ENCODE measurements around the gene INSYN1. TPM values are rescaled to one million over a fixed set of nuclear protein-coding genes. Genes with fewer than 3 reads are reported as not detected.

Gene INSYN1
- total and polyA plus RNA-seq, 10 of the 15 experiments (the other 5 are each of a cell fraction or from before 2014, with no cell fraction given), result not detected

DNA sequence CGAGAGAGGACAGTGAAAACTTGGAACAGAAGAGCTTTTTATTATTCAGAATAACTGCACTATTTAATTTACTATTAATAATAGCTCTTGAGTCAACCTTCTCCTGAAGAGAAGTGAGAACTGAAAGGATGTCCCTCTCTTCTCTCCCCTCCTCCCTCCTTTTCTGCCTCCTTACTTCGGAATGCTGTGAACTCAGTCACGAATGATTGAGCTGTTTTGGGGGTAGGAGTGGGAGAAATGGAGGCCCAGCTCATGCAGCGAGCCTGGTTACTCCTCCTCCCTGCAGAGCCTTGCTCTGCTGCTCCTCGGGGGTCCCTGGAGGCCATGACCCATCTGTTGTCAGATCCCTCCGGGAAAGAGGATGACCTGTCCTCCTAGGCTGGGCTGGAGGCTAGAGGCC is 20.3 kb upstream of the INSYN1 start:
- POLR2A ChIA-PET, result interaction anchor here (0.5 kb wide), 1 partner anchor 464 kb away, joined by 5 read pairs; no protein-coding TSS in a partner anchor
- Histone ChIP-seq H3K9me3 (replicated peaks; ENCODE audit: control insufficient read depth, insufficient read depth, low read length) (no peaks in the 10 kb centered on the region), H3K79me2 (ENCODE audit: control insufficient read depth, insufficient read depth, low read length) (no peaks in the 10 kb centered on the region), H3K4me3 (no peak overlapping the region), H3K9ac (ENCODE audit: control insufficient read depth, insufficient read depth, low read length) (no peak overlapping the region), H3K27ac (ENCODE audit: control insufficient read depth, insufficient read depth) (no peak overlapping the region), H4K20me1 (ENCODE audit: control insufficient read depth, insufficient read depth) (no peaks in the 10 kb centered on the region), H3K27me3 (replicated peaks in 1 of 2; ENCODE audit: control insufficient read depth in 2 of 2, insufficient read depth in 2 of 2, low read length in 1 of 2) (peaks cover 2 to 11% of the 10 kb centered on the region in 2 experiments), H3K36me3 (ENCODE audit: control insufficient read depth in 2 of 2, insufficient read depth in 2 of 2, low read length in 1 of 2) (no peaks in the 10 kb centered on the region), H2AFZ (ENCODE audit: control insufficient read depth, low read depth, low read length) (no peak overlapping the region), H3K4me2 (ENCODE audit: control insufficient read depth, insufficient read depth) (no peak overlapping the region), H3K4me1 (ENCODE audit: control insufficient read depth, insufficient read depth, low read length) (no peaks in the 10 kb centered on the region)
- CTCF ChIA-PET, result no interaction called here
- DNase-seq (ENCODE audit: low read depth, low spot score), result no peak
- intact Hi-C loops (cut with micrococcal nuclease; ENCODE audit: unreplicated experiment), result no loop called here
- in situ Hi-C loops (cut with MboI), result no loop called here
- BruUV-seq (replicated peaks), result no TSS peak
- WGBS (ENCODE audit: insufficient coverage, insufficient replicate concordance, low lambda C conversion rate, missing lambda C conversion rate), result 1% methylated on average over 6 of the region's 6 CpGs
- ATAC-seq, result no peak
- SMC1A ChIA-PET (ENCODE audit: uncharacterized antibody, unreplicated experiment), result no interaction called here
- FAIRE-seq, result no peak
- RAD21 ChIA-PET (ENCODE audit: unreplicated experiment), result no interaction called here
- TF ChIP-seq NFYA (IDR thresholded peaks at IDR 0.05; ENCODE audit: borderline replicate concordance, low read depth, low read length) (no peak), FOXM1 (IDR thresholded peaks at IDR 0.05; ENCODE audit: low read depth, low read length) (no peak), TCF7 (IDR thresholded peaks at IDR 0.05; ENCODE audit: borderline replicate concordance) (no peak), CEBPB (IDR thresholded peaks at IDR 0.05; ENCODE audit: borderline replicate concordance in 1 of 2, low read depth in 2 of 2, low read length in 2 of 2) (no peak), RUNX3 (IDR thresholded peaks at IDR 0.05; ENCODE audit: low read length) (no peak), SP1 (IDR thresholded peaks at IDR 0.05; ENCODE audit: low read depth, low read length) (no peak), MTA3 (IDR thresholded peaks at IDR 0.05; ENCODE audit: borderline replicate concordance, low read length) (no peak), BMI1 (IDR thresholded peaks at IDR 0.05; ENCODE audit: borderline replicate concordance) (no peak), ZNF217 (IDR thresholded peaks at IDR 0.05) (no peak), HCFC1 (IDR thresholded peaks at IDR 0.05; ENCODE audit: low read length) (no peak), EP300 (IDR thresholded peaks at IDR 0.05; ENCODE audit: borderline replicate concordance in 1 of 2, control insufficient read depth in 1 of 2, low read depth in 2 of 2, low read length in 2 of 2) (no peak)
- TF ChIP-seq, protein P1, sequence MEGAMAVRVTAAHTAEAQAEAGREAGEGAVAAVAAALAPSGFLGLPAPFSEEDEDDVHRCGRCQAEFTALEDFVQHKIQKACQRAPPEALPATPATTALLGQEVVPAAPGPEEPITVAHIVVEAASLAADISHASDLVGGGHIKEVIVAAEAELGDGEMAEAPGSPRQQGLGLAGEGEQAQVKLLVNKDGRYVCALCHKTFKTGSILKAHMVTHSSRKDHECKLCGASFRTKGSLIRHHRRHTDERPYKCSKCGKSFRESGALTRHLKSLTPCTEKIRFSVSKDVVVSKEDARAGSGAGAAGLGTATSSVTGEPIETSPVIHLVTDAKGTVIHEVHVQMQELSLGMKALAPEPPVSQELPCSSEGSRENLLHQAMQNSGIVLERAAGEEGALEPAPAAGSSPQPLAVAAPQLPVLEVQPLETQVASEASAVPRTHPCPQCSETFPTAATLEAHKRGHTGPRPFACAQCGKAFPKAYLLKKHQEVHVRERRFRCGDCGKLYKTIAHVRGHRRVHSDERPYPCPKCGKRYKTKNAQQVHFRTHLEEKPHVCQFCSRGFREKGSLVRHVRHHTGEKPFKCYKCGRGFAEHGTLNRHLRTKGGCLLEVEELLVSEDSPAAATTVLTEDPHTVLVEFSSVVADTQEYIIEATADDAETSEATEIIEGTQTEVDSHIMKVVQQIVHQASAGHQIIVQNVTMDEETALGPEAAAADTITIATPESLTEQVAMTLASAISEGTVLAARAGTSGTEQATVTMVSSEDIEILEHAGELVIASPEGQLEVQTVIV (IDR thresholded peaks at IDR 0.05; ENCODE audit: borderline replicate concordance, partially characterized antibody), result no peak
- TF ChIP-seq, protein P2, sequence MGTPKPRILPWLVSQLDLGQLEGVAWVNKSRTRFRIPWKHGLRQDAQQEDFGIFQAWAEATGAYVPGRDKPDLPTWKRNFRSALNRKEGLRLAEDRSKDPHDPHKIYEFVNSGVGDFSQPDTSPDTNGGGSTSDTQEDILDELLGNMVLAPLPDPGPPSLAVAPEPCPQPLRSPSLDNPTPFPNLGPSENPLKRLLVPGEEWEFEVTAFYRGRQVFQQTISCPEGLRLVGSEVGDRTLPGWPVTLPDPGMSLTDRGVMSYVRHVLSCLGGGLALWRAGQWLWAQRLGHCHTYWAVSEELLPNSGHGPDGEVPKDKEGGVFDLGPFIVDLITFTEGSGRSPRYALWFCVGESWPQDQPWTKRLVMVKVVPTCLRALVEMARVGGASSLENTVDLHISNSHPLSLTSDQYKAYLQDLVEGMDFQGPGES (IDR thresholded peaks at IDR 0.05), result no peak

All from GM12878 (cell line).